Measurements from ENCODE around the gene HBZ. TPM values are rescaled to one million over a fixed set of nuclear protein-coding genes. Genes with fewer than 3 reads are reported as not detected.
"Not testable (repeated sequence)": the region's sequence is repeated elsewhere in the genome, so short reads cannot be mapped to it uniquely, and the experiment has no call there.

The HBZ gene
- total RNA-seq, 1 experiment from 2014 or later: not detected

DNA sequence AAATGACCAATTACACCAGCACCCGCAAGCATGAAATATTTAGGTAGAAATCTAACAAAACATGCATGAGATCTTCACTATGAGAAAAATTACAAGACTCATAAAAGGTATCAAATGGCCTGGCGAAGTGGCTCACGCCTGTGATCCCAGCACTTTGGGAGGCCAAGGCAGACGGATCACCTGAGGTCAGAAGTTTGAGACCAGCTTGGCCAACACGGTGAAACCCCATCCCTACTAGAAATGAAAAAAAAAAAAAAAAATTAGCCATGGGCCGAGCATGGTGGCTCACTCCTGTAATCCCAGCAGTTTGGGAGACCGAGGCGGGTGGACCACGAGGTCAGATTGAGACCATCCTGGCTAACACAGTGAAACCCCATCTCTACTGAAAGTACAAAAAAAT is 51.6 kb downstream of the HBZ start:
- H3K4me2 ChIP-seq (ENCODE audit: low read length); H3K4me3 ChIP-seq (replicated peaks in 1 of 2; ENCODE audit: low read depth in 1 of 2, low read length in 2 of 2); H3K4me1 ChIP-seq (ENCODE audit: control insufficient read depth in 1 of 2, insufficient read depth in 2 of 2, low read length in 2 of 2); H3K9me3 ChIP-seq (ENCODE audit: control insufficient read depth in 1 of 2, insufficient read depth in 1 of 2, low read depth in 1 of 2, low read length in 2 of 2); DNase-seq (ENCODE audit: low read depth, low spot score); H2AFZ ChIP-seq (ENCODE audit: low read depth, low read length, poor library complexity, severe bottlenecking); H3K9ac ChIP-seq (ENCODE audit: low read length); H3K27me3 ChIP-seq (ENCODE audit: insufficient read depth, low read length); H4K20me1 ChIP-seq (ENCODE audit: insufficient read depth); intact Hi-C loops (cut with micrococcal nuclease); BruUV-seq (replicated peaks); H3K9me2 ChIP-seq (ENCODE audit: insufficient read depth); H3K27ac ChIP-seq (ENCODE audit: low read depth, low read length); RAD21 ChIA-PET (ENCODE audit: low non-redundant PET in 1 of 2, low total read pairs in 2 of 2, uncharacterized antibody in 2 of 2, unreplicated experiment in 2 of 2); CTCF ChIA-PET; ATAC-seq; POLR2A ChIA-PET: not testable (repeated sequence)
- Histone ChIP-seq H3K36me3 (ENCODE audit: control insufficient read depth in 1 of 2, insufficient read depth in 2 of 2, low read length in 2 of 2) (peaks cover 6 to 11% of the 10 kb centered on the region in 2 experiments), H3K79me2 (ENCODE audit: insufficient read depth, low read length) (0 out of 2 replicates have a peak, but pooled peaks cover 11% of the 10 kb centered on the region)

Other genes with a start within 250 kb of the HBZ start
- 22.7 TPM for gene POLR3K, start 99.0 kb upstream of the HBZ start, total RNA-seq (2021; ENCODE audit: unreplicated experiment)
- gene SNRNP25, start 98.8 kb upstream of the HBZ start, total RNA-seq (2021; ENCODE audit: unreplicated experiment): 24.5 TPM
- 19.8 TPM for gene RHBDF1, start 80.0 kb upstream of the HBZ start, total RNA-seq (2021; ENCODE audit: unreplicated experiment)
- 32.6 TPM for gene MPG, start 74.4 kb upstream of the HBZ start, total RNA-seq (2021; ENCODE audit: unreplicated experiment)
- gene NPRL3, start 14.0 kb upstream of the HBZ start, total RNA-seq (2021; ENCODE audit: unreplicated experiment): 32.0 TPM
- not detected for gene HBM, start 13.3 kb downstream of the HBZ start, total RNA-seq (2021; ENCODE audit: unreplicated experiment)
- gene HBA2, start 20.2 kb downstream of the HBZ start, total RNA-seq (2021; ENCODE audit: unreplicated experiment): 3.0 TPM
- 4.9 TPM for gene HBA1, start 24.0 kb downstream of the HBZ start, total RNA-seq (2021; ENCODE audit: unreplicated experiment)
- gene HBQ1, start 27.8 kb downstream of the HBZ start, total RNA-seq (2021; ENCODE audit: unreplicated experiment): not detected
- 50.5 TPM for gene LUC7L, start 76.8 kb downstream of the HBZ start, total RNA-seq (2021; ENCODE audit: unreplicated experiment)
- 36.4 TPM for gene FAM234A, start 82.2 kb downstream of the HBZ start, total RNA-seq (2021; ENCODE audit: unreplicated experiment)
- gene RGS11, start 123.3 kb downstream of the HBZ start, total RNA-seq (2021; ENCODE audit: unreplicated experiment): not detected
- not detected for gene ARHGDIG, start 127.9 kb downstream of the HBZ start, total RNA-seq (2021; ENCODE audit: unreplicated experiment)
- gene PDIA2, start 130.5 kb downstream of the HBZ start, total RNA-seq (2021; ENCODE audit: unreplicated experiment): 0.93 TPM
- gene AXIN1, start 200.1 kb downstream of the HBZ start, total RNA-seq (2021; ENCODE audit: unreplicated experiment): 20.2 TPM
- 61.4 TPM for gene MRPL28, start 217.9 kb downstream of the HBZ start, total RNA-seq (2021; ENCODE audit: unreplicated experiment)
- 35.4 TPM for gene PGAP6, start 229.3 kb downstream of the HBZ start, total RNA-seq (2021; ENCODE audit: unreplicated experiment)
- 68.2 TPM for gene NME4, start 244.6 kb downstream of the HBZ start, total RNA-seq (2021; ENCODE audit: unreplicated experiment)
- 17.1 TPM for gene DECR2, start 249.2 kb downstream of the HBZ start, total RNA-seq (2021; ENCODE audit: unreplicated experiment)

Data from HCT116 (cell line).